BLaER1 (cell line): ENCODE results near the gene GRM5.
"Not testable (repeated sequence)": the region's sequence is repeated elsewhere in the genome, so short reads cannot be mapped to it uniquely, and the experiment has no call there.

Source experiments
- H3K27ac ChIP-seq: shearing (Covaris generic); formaldehyde crosslinking; 2 replicates; pipeline ENCODE4 v1.8.1; 2022
- H3K27me3 ChIP-seq: shearing (Covaris generic); formaldehyde crosslinking; 2 replicates; pipeline ENCODE4 v1.8.1; 2022
- H3K36me3 ChIP-seq: shearing (Covaris generic); formaldehyde crosslinking; 2 replicates; pipeline ENCODE4 v1.8.1; 2022
- H3K4me1 ChIP-seq: shearing (Covaris generic); formaldehyde crosslinking; 2 replicates; pipeline ENCODE4 v1.8.1; 2022
- H3K4me2 ChIP-seq: shearing (Covaris generic); formaldehyde crosslinking; 2 replicates; pipeline ENCODE4 v1.8.1; 2022
- H3K4me3 ChIP-seq: shearing (Covaris generic); formaldehyde crosslinking; 2 replicates; pipeline ENCODE4 v1.8.1; 2022
- H3K9ac ChIP-seq: shearing (Covaris generic); formaldehyde crosslinking; 2 replicates; pipeline ENCODE4 v1.8.1; 2022
- H3K9me3 ChIP-seq: shearing (Covaris generic); formaldehyde crosslinking; 2 replicates; pipeline ENCODE4 v1.8.1; 2022
- H4K20me1 ChIP-seq: shearing (Covaris generic); formaldehyde crosslinking; 2 replicates; pipeline ENCODE4 v1.8.1; 2022
- Cebpa-rat ChIP-seq: shearing (Covaris generic); IDR thresholded peaks from 2 replicates; pipeline ENCODE4 v1.8.1; 2022

The GRM5 gene

DNA sequence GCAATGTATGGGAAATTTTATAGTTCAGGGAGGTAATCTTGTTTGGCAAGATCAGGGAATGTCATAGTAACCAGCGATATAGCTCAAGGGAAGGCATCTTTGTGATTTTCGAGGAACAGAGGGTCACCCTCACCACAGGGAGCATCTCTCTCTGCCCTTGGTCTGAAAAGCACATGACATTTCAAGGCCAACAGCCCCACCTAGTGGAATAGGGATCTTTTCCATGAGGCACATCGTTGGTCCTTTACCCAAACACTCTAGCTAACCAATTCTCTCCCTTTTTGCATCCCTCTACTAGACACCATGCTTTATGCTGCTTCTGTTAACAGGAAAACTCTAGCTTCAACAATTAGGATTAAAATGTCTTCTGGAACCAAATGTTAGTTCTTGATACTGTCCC lies 179.0 kb downstream of the GRM5 start:
- Histone ChIP-seq H3K4me2 (no peak overlapping the region), H3K27ac (no peak overlapping the region), H3K9me3 (peaks cover 15% of the 10 kb centered on the region), H3K36me3 (no peaks in the 10 kb centered on the region), H3K9ac (no peak overlapping the region), H4K20me1 (no peaks in the 10 kb centered on the region), H3K4me3 (no peak overlapping the region), H3K4me1 (no peaks in the 10 kb centered on the region), H3K27me3 (no peaks in the 10 kb centered on the region)
- no peak for TF ChIP-seq Cebpa-rat

DNA sequence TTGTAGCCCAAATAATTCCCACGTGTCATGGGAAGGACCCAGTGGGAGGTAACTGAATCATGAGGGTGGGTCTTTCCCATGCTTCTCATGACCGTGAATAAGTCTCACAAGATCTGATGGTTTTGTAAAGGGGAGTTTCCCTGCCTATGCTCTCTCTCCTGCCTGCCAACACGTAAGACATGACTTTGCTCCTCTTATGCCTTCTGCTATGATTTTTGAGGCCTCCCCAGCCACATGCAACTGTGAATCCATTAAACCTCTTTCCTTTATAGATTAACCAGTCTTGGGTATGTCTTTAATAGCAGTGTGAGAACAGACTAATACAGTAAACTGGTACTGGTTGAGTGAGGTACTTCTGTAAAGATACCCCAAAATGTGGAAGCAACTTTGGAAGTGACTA lies 183.0 kb downstream of the GRM5 start:
- H3K4me3 ChIP-seq, H3K27ac ChIP-seq, H3K27me3 ChIP-seq, H4K20me1 ChIP-seq, H3K4me1 ChIP-seq, H3K9ac ChIP-seq, H3K36me3 ChIP-seq, H3K4me2 ChIP-seq: not testable (repeated sequence)
- peaks cover 15% of the 10 kb centered on the region for H3K9me3 ChIP-seq

DNA sequence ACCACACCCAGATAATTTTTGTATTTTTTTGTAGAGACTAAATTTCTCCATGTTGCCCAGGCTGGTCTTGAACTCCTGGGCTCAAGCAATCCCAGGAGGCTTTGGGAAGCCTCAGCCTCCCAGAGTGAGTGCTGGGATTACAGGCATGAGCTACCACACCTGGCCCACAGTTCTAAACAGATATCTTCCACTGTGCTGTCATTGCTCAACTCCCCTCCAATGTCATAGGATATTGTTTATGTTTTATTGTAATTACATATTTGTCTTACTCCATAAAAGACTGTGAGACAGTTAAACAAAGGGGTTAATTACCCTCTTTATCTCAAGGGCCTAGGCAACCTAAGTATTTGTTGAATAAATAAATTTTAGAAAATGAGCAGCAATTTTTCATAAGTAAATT lies 204.2 kb downstream of the GRM5 start:
- Histone ChIP-seq H3K9ac (no peak overlapping the region), H3K4me3 (no peak overlapping the region), H3K9me3 (no peaks in the 10 kb centered on the region), H3K27ac (no peak overlapping the region), H3K4me2 (no peak overlapping the region), H3K36me3 (no peaks in the 10 kb centered on the region), H4K20me1 (no peaks in the 10 kb centered on the region), H3K27me3 (no peaks in the 10 kb centered on the region), H3K4me1 (no peaks in the 10 kb centered on the region)
- TF ChIP-seq Cebpa-rat = no peak

DNA sequence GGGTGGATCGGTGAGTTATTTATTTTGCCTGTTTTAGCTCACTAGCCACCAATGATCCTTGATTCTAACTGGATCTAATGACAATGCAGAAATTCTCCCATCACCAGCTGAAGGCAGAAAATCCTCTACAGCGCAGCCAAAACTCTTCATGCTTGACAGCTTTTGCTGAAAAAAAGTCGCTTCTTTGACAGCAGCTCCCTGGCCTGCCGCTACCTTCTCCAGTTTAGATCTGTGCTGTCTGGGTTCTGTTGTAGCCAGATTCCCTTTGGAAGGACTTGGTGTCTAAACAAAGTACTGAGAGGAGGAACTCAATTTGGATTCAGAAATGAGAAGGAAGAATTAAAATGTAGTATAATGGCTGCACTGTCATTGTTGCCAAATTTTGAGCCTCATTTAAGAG lies 205.4 kb downstream of the GRM5 start:
- not testable (repeated sequence) for H4K20me1 ChIP-seq, H3K27ac ChIP-seq, H3K9ac ChIP-seq, H3K27me3 ChIP-seq, H3K4me2 ChIP-seq, H3K9me3 ChIP-seq, H3K36me3 ChIP-seq, H3K4me3 ChIP-seq, H3K4me1 ChIP-seq

DNA sequence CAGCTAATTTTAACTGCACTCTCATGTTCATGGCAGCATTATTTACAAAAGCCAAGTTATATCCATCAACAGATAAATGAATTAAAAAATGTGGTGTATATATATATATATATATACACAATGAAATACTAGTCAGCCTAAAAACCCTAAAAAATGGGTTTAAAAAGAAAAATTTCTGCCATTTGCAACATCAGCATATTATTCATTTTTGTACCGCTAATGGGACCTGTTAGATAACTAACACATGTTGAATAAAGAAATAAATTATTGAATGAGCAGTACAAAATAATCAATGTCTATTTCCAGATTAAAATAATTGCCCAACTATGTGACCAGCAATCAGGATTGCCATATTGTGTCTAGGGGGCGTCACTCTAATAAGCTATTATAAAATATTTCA lies 211.8 kb downstream of the GRM5 start:
- not testable (repeated sequence) for H3K27ac ChIP-seq, H3K27me3 ChIP-seq, H3K9ac ChIP-seq, H3K36me3 ChIP-seq, H3K9me3 ChIP-seq, H3K4me2 ChIP-seq, H3K4me1 ChIP-seq, H4K20me1 ChIP-seq, H3K4me3 ChIP-seq

DNA sequence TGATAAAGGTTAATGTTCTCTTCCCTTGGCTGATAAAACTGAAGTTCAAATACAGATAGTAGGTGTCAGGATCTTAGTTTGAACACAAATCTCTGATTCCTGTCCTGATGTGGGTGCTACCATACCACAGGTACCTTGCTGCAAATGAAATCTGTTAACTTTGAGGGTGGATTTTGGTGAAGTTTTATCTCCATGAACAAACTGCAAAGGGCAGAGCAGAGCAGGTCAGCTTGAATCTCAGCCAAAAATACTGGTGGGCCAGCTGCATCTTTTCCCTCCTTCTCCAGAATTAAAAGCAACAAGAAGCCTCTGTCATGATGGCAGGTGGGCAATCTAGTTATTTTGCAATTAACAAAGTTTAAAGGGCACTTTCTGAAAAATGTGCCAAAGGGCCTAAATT lies 214.2 kb downstream of the GRM5 start:
- not testable (repeated sequence) for H3K27ac ChIP-seq, H3K4me1 ChIP-seq, H3K9ac ChIP-seq, H3K4me2 ChIP-seq, H3K4me3 ChIP-seq, H3K36me3 ChIP-seq, H3K27me3 ChIP-seq, H4K20me1 ChIP-seq, H3K9me3 ChIP-seq

DNA sequence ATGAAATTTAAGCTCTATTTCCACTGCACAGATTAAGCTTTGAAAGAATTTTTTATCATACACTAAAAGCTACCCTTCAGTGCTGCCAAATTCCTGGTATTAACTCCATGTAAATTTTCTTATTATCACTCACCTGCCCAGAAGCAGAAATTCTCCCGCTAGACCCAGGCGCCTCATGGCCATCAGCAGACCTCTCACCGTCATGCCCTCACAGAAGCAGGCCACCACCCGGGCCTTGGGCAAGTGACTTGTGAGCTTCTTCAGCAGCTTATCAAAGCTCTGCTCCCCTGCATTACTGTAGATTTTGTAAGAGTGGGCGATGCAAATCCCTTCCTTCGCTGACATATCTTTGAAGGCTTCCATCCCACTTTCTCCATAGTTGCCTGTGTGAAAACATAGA lies 216.0 kb downstream of the GRM5 start:
- H3K27me3 ChIP-seq, H4K20me1 ChIP-seq, H3K4me3 ChIP-seq, H3K9me3 ChIP-seq, H3K36me3 ChIP-seq, H3K9ac ChIP-seq, H3K4me1 ChIP-seq, H3K4me2 ChIP-seq, H3K27ac ChIP-seq: not testable (repeated sequence)

DNA sequence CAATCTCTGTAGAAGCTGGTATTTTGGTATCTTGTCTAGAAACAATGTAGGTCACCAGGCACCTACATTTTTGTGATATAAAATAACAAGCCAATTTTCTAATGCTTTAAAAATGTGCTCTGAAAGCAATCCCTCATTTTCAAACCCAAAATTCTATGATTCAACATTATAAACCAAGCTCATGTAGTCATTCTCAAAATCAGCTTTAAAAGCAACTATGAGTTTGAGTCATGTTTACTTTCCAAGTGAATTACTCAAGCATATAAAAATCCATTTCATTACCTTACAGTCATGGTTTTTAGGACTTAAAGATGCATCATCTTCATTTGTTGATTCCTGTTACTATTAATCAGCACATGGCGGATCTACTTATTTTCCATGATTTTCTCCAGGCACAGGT lies 216.4 kb downstream of the GRM5 start:
- Histone ChIP-seq H3K4me1 (peaks cover 12% of the 10 kb centered on the region), H3K27me3 (no peaks in the 10 kb centered on the region), H3K36me3 (no peaks in the 10 kb centered on the region)

DNA sequence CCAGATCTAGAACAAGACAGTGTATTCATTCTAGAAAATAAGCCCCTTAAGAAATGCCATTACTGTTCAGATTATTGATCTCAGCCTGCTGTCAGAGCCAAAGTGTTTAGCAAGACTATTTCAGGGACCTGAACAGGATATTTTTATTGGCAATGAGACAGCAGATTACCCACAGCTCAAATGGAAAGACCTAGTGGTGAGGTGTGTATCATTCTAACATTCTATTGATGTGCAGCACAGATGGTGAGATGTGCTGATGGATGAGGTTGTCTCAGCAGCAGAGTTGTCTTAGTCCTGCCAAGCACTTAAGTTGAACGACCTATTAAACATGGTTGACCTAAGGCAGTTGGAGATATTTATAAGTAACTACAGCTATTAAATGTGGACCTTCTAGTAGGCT lies 219.5 kb downstream of the GRM5 start:
- H3K4me1 ChIP-seq = peaks cover 21% of the 10 kb centered on the region
- H3K9ac ChIP-seq, H3K36me3 ChIP-seq, H3K4me3 ChIP-seq, H4K20me1 ChIP-seq, H3K27ac ChIP-seq, H3K27me3 ChIP-seq, H3K9me3 ChIP-seq, H3K4me2 ChIP-seq: not testable (repeated sequence)

More for the DNA sequence above, 216.4 kb downstream of the GRM5 start:
- H3K4me3 ChIP-seq = no peak overlapping the region
- H3K27ac ChIP-seq = no peak overlapping the region
- TF ChIP-seq Cebpa-rat = no peak
- no peaks in the 10 kb centered on the region for H4K20me1 ChIP-seq
- no peak overlapping the region for H3K9ac ChIP-seq
- no peaks in the 10 kb centered on the region for H3K9me3 ChIP-seq
- H3K4me2 ChIP-seq = no peak overlapping the region

DNA sequence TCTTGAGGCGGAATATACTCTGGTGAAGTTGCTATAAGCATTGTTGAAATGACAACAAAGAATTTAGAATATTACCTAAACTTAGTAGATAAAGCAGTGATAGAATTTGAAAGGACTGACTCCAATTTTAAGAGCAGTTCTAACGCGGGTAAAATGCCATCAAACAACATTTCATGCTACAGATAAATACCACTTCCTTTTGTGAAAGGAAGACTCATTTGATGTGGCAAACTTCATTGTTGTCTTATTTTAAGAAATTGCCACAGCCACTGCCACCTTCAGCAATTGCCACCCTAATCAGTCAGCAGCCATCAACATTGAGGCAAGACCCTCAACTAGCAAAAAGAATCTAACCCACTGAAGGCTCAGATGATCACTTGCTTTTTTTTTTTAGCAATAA lies 220.8 kb downstream of the GRM5 start:
- H3K4me3 ChIP-seq, H3K27ac ChIP-seq, H3K36me3 ChIP-seq, H3K27me3 ChIP-seq, H4K20me1 ChIP-seq, H3K9me3 ChIP-seq, H3K9ac ChIP-seq: not testable (repeated sequence)
- Histone ChIP-seq H3K4me1 (peaks cover 21% of the 10 kb centered on the region), H3K4me2 (peak overlapping the region; percentile 42)

DNA sequence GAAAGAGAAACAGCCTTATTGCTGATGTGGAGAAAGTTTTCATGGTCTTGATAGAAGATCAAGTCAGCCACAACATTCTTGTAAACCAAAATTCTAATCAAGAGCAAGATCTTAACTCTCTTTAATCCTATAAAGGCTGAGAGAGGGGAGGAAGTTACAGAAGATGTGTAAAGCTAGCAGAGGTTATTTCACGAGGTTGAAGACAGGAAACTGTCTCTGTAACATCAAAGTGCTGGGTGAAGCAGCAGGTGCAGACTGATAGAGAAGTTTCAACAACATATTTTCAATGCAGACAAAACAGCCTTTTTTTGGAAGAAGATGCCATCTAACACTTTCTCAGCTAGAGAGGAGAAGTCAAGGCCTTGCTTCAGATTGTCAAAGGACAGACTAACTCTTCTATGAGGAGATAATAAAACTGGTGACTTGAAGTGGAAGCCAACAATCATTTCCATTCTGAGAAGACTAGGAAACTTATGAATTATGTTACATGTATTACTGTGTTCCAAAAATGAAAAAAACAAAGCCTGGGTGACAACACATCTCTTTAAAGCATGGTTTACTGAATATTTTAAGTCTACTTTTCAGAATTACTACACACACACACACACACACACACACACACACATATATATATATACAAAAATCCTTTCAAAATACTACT lies 221.9 kb downstream of the GRM5 start:
- not testable (repeated sequence) for H3K27ac ChIP-seq, H3K4me3 ChIP-seq, H3K27me3 ChIP-seq, H3K9me3 ChIP-seq, H4K20me1 ChIP-seq, H3K9ac ChIP-seq, H3K36me3 ChIP-seq
- Histone ChIP-seq H3K4me2 (peak overlapping the region; percentile 42), H3K4me1 (peaks cover 21% of the 10 kb centered on the region)

DNA sequence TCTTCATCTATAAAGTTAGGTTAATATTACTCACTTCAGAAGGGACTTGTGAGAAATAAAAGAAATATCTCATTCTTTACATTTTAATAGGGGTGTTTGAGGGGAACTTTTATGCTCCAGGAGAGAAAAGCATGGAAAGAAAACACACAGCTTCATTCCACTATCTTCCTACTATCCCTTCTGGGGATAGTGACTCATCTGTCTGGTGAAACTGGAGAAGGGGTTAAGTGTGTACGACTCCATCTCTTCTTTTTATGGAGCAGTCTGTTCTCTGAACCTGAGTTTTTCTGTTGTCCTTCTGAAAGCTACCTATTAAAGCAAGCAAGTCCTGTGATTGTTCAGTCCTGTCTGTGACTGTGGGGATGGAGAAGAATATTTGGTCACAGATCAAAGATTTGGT lies 227.6 kb downstream of the GRM5 start:
- H3K4me1 ChIP-seq, H3K27ac ChIP-seq, H3K27me3 ChIP-seq, H3K4me3 ChIP-seq, H3K36me3 ChIP-seq, H4K20me1 ChIP-seq, H3K9me3 ChIP-seq, H3K9ac ChIP-seq, H3K4me2 ChIP-seq: not testable (repeated sequence)

DNA sequence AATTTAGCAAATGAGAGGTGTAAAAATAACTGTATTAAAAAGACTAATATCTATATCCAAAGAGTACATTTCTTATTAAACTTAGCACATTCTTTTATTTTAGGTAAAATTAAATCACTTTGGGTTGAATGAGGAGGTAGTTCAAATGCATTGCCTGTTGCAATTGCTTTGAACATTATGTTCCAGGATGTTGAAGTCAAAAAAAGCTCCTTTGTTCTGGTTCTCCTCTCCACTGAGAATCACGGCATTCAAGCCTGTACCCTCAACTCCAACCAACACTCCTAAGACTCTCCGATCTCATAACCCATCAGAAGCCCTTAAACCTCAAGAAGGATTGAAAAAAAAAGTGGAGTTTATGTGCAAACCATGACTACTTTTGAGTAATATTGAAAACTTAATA lies 230.1 kb downstream of the GRM5 start:
- not testable (repeated sequence) for H3K4me2 ChIP-seq, H3K27me3 ChIP-seq, H3K4me1 ChIP-seq, H3K4me3 ChIP-seq, H3K9me3 ChIP-seq, H4K20me1 ChIP-seq, H3K9ac ChIP-seq, H3K36me3 ChIP-seq, H3K27ac ChIP-seq
